Left ventricle myocardium inferior (tissue), 1 donor: Measurements from ENCODE around the gene KLHL28. TPM values are rescaled to one million over a fixed set of nuclear protein-coding genes. Genes with fewer than 3 reads are reported as not detected.

Experiments
- DNase-seq: peaks from one replicate; pipeline ENCODE4 v3.0.0-alpha.2; 2020
- H3K27ac ChIP-seq: fragments of 200-600 bp; replicated peaks from 2 replicates; pipeline ENCODE4 v1.8.0; 2021
- H3K27me3 ChIP-seq: fragments of 200-600 bp; 2 replicates; pipeline ENCODE4 v1.8.0; 2021; ENCODE audit warnings: low read depth
- H3K36me3 ChIP-seq: fragments of 200-600 bp; 2 replicates; pipeline ENCODE4 v1.8.0; 2021
- H3K4me1 ChIP-seq: fragments of 200-600 bp; 2 replicates; pipeline ENCODE4 v1.8.0; 2021
- H3K4me3 ChIP-seq: fragments of 200-600 bp; 2 replicates; pipeline ENCODE4 v1.8.0; 2021; ENCODE audit warnings: mild to moderate bottlenecking, moderate library complexity
- H3K9me3 ChIP-seq: fragments of 200-600 bp; replicated peaks from 2 replicates; pipeline ENCODE4 v1.8.0; 2021
- intact Hi-C: fragments of 100-400 bp; cut with micrococcal nuclease; formaldehyde crosslinking; loops from one replicate; pipeline ENCODE4 v1.11.0; 2022
- total RNA-seq: library from RNA; stranded (reverse); fragmentation: NEBNext Ultra II Directional; extraction: Animal tissue kit (Norgen Biotek cat#: 25700); gene quantifications from one replicate; pipeline ENCODE4 v1.2.1, GENCODE V29; 2021
- TF ChIP-seq, protein P1 (sequence below): fragments of 200-600 bp; IDR thresholded peaks from 2 replicates; pipeline ENCODE4 v1.8.0; 2021; ENCODE audit warnings: antibody characterized with exemption, mild to moderate bottlenecking, borderline replicate concordance
- donor health status: DM: no; HTN: yes; CAD: no; lungs with severe emphysema.

Gene KLHL28
- total RNA-seq, 1 donor from 2014 or later: 10.0 TPM

GRCh38 chr14:44989497-44990440 is 28.0 kb upstream of the KLHL28 start:
- Histone ChIP-seq H3K27me3 (no peaks in the 10 kb centered on the region), H3K27ac (peak overlapping the region; percentile 76), H3K36me3 (no peaks in the 10 kb centered on the region), H3K4me1 (peaks cover 32% of the 10 kb centered on the region), H3K9me3 (no peaks in the 10 kb centered on the region), H3K4me3 (no peak overlapping the region)
- TF ChIP-seq, protein P1, sequence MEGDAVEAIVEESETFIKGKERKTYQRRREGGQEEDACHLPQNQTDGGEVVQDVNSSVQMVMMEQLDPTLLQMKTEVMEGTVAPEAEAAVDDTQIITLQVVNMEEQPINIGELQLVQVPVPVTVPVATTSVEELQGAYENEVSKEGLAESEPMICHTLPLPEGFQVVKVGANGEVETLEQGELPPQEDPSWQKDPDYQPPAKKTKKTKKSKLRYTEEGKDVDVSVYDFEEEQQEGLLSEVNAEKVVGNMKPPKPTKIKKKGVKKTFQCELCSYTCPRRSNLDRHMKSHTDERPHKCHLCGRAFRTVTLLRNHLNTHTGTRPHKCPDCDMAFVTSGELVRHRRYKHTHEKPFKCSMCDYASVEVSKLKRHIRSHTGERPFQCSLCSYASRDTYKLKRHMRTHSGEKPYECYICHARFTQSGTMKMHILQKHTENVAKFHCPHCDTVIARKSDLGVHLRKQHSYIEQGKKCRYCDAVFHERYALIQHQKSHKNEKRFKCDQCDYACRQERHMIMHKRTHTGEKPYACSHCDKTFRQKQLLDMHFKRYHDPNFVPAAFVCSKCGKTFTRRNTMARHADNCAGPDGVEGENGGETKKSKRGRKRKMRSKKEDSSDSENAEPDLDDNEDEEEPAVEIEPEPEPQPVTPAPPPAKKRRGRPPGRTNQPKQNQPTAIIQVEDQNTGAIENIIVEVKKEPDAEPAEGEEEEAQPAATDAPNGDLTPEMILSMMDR: no peak
- DNase-seq: no peak
- intact Hi-C loops: no loop called here

- Histone ChIP-seq H3K4me1 (peaks cover 26% of the 10 kb centered on the region), H3K27me3 (no peaks in the 10 kb centered on the region), H3K4me3 (no peak overlapping the region), H3K36me3 (no peaks in the 10 kb centered on the region), H3K9me3 (no peaks in the 10 kb centered on the region), H3K27ac (peak overlapping the region; percentile 76)
- intact Hi-C loops: no loop called here
- TF ChIP-seq, protein P1: no peak
- peak; percentile 43 for DNase-seq
Measured at GRCh38 chr14:44988694-44989093, 26.9 kb upstream of the KLHL28 start.

DNA sequence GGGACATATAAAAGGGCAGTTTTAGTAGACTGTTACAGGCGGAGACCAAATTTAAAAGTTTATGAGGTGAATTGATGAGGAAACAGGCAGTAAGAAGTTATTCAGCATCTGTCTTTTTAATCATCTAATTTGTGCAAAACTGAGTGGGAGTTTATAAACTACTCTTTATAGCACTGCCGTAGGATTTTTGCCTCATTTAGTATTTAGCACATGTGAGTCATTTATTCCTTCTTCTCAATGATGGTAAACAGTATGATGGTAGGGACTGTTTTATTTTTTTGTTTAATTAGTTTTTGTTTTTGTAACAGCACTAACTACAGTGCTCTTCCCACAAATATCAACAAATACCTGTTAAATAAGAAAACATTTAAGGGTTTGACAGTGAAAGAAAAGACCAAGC is 20.8 kb upstream of the KLHL28 start:
- no peaks in the 10 kb centered on the region for H3K27me3 ChIP-seq
- intact Hi-C loops: no loop called here
- H3K27ac ChIP-seq: no peak overlapping the region
- H3K36me3 ChIP-seq: no peaks in the 10 kb centered on the region
- peaks cover 42% of the 10 kb centered on the region for H3K4me1 ChIP-seq
- H3K9me3 ChIP-seq: no peaks in the 10 kb centered on the region
- no peak overlapping the region for H3K4me3 ChIP-seq
- DNase-seq: no peak
- TF ChIP-seq, protein P1: no peak

DNA sequence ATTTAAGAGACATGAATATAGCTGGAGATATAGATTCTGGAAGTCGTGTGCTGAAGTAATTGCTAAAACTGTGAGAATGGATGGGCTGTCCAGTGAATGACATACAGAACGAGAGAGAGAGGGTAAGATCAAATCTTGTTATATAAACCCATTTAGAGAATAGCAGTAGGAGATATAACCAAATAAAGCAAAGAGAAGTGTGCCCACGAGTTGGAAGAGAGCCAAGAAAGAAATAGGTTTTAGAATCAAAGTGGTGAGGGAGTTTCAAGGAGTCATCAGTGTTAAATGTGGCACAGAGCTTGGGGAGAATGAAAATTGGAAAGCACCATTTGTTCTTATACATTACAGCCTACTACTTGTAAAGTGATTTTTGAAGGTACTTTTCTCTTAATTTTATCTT is 19.5 kb upstream of the KLHL28 start:
- Histone ChIP-seq H3K9me3 (no peaks in the 10 kb centered on the region), H3K27ac (no peak overlapping the region), H3K4me1 (peaks cover 42% of the 10 kb centered on the region), H3K27me3 (no peaks in the 10 kb centered on the region), H3K4me3 (no peak overlapping the region), H3K36me3 (no peaks in the 10 kb centered on the region)
- DNase-seq: no peak
- intact Hi-C loops: no loop called here
- TF ChIP-seq, protein P1: no peak

DNA sequence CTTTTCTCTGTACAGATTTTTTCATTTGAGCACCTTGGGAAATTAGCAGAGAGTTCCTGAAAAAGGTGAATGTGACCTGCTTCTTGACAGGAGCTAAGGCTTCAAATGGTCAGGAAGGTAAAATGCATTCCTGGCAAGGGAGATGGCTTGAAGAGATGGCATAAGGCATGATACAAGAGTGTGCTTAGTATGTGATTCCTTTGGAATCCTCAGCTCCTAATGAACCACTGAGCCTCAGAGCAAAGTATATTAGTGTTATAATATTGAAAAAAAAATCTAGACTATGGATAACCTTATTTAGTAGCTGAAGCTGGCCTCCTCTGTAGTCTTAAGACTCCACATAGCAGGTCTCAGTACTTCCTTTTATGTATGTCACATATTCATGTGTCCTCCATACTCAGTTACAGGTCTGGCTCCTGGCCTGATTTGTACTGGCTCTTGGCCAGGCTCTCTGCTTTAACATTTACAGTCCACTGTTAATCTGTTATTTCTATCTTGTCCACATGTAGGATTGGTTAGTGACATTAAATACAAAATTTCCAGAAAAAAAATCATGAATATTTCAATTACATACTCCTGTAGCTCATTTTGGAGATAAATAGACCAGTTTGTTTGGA is 18.1 kb upstream of the KLHL28 start:
- peak; percentile 63 for DNase-seq
- peak overlapping the region; percentile 27 for H3K27ac ChIP-seq
- H3K4me3 ChIP-seq: no peak overlapping the region

More for the DNA sequence above, 18.1 kb upstream of the KLHL28 start:
- TF ChIP-seq, protein P1: no peak
- Histone ChIP-seq H3K9me3 (no peaks in the 10 kb centered on the region), H3K27me3 (no peaks in the 10 kb centered on the region), H3K4me1 (peaks cover 42% of the 10 kb centered on the region), H3K36me3 (no peaks in the 10 kb centered on the region)
- intact Hi-C loops: no loop called here
